Fibroblast of mammary gland (primary cell): ENCODE data around the gene CD244.

Experiments used
- DNase-seq: peaks from one replicate; pipeline ENCODE4 v3.0.0-alpha.2; 2010; ENCODE audit warnings: low read depth
- H3K4me3 ChIP-seq: 2 replicates; pipeline ENCODE4 v1.5.1; 2011; ENCODE audit warnings: low read depth, mild to moderate bottlenecking, low read length, moderate library complexity; ENCODE audit not compliant: control insufficient read depth
- CTCF ChIP-seq: conservative IDR thresholded peaks from 2 replicates; pipeline ENCODE4 v1.5.1; 2011; ENCODE audit warnings: low read depth, low read length, inconsistent platforms; ENCODE audit not compliant: control insufficient read depth, insufficient read depth

The CD244 gene

GRCh38 chr1:160850541-160850940 lies 12.1 kb downstream of the CD244 start:
- TF ChIP-seq CTCF: no peak
- no peak for DNase-seq
- no peak overlapping the region for H3K4me3 ChIP-seq

GRCh38 chr1:160846281-160846680 lies 16.4 kb downstream of the CD244 start:
- no peak for DNase-seq
- no peak overlapping the region for H3K4me3 ChIP-seq
- no peak for TF ChIP-seq CTCF

GRCh38 chr1:160844447-160845232 lies 18.0 kb downstream of the CD244 start:
- no peak overlapping the region for H3K4me3 ChIP-seq
- DNase-seq: no peak
- TF ChIP-seq CTCF: no peak

- H3K4me3 ChIP-seq: no peak overlapping the region
- TF ChIP-seq CTCF: no peak
- DNase-seq: no peak
Measured at GRCh38 chr1:160841079-160841478, 21.6 kb downstream of the CD244 start.

- TF ChIP-seq CTCF: no peak
- DNase-seq: no peak
- no peak overlapping the region for H3K4me3 ChIP-seq
Measured at GRCh38 chr1:160839746-160840145, 22.9 kb downstream of the CD244 start.

- no peak for TF ChIP-seq CTCF
- H3K4me3 ChIP-seq: no peak overlapping the region
- DNase-seq: no peak
Measured at GRCh38 chr1:160838888-160839287, 23.8 kb downstream of the CD244 start.
